ENCODE measurements around the gene DEXI.
"Not testable (repeated sequence)": the region's sequence is repeated elsewhere in the genome, so short reads cannot be mapped to it uniquely, and the experiment has no call there.

The DEXI gene

DNA sequence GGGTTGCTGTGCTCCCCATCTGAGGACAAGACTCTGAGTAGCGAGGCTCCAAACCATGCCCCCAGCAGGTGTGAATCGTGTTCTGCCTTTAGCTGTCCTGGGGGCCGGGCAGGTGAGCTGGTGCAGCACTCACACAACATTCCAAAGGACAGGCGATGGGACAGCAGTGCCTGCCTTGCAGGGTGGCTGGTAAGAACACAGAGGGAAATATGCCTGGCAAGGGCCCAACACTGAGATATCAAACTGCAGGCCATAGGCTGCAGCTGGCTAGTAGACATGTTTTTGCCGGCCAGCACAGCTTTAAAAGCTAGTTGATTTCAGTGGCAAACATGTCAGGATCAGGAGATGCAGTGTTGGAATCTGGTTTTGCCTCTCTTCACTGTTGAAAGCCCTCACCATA, 25.7 kb upstream of the DEXI start:
- no peak for DNase-seq

DNA sequence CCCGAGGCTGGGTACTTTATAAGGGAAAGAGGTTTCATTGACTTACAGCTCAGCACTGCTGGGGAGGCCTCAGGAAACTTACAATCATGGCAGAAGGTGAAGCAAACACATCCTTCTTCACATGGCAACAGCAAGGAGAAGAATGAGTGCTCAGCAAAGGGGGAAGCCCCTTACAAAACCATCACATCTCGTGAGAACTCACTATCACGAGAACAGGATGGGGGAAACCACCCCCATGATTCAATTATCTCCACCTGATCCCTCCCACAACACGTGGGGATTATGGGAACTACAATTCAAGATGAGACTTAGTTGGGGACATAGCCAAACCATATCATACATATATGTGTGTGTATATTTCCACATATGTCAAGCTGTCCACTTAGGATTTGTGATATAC, 24.3 kb upstream of the DEXI start:
- not testable (repeated sequence) for DNase-seq

DNA sequence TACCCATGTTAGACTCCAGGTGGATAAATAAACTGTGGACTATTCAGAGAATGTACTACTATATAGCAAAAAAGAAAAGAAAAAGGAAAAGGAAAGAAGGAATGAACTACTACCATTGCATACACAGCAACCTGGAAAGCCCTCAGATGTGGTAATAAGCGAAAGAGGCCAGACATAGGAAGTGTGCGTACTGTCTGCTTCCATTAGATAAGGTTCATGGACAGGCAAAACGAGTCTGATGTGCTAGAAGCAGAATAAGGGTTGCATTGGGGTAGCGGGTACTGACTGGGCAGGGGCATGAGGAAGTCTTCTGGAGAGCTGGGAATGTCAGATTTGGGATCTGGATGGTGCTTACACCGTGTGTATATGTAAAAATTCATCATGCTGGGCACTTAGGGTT, 23.9 kb upstream of the DEXI start:
- no peak for DNase-seq

DNA sequence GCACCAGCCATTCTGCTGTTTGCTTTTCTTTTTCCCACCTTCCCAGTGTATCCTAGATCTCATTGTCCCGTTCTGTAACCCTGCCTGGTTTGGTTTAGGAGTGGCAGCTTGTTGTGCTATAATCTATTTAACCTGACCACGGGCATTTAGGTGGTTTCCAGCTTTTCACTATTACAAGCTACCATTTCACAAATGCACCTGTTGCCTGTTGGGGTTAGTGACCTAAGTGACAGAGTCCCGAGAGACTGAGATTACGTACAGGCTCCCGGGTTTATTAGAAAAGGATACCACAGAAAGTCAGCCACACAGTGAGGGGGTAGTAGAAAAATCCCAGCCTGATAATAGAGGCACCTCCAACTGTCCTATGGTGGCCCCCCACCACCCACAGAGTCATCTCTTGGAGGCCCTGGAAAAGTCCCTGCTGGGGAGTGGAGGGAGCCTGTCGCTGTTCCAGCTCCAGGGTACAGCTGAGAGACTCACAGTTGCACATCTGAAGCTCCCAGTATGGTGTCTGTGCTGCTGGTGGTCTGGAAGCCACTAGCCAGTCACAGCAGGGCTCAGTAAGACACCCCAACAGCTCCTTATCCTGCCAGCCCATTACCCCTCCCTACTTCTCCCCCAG, 23.3 kb upstream of the DEXI start:
- DNase-seq = no peak

DNA sequence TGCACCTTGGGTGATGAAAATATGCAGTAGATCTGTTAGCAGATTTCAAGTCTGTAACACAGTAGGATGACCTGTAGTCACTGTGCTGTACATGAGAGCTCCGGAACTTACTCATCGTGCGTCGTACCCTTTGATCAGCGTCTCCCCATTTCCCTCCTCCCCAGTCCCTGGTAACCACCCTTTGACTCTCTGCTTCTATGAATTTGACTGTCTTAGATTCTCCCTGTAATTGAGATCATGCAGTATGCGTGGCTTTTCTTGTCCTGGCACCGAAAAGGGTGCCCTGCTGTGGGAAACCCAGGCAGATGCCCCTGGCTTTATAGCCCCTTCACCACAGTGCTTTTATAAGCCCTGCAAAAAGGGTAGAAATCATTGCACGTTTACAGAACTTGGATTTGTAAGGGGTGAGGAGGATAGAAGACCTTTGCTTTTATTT, 22.6 kb upstream of the DEXI start:
- DNase-seq = no peak

DNA sequence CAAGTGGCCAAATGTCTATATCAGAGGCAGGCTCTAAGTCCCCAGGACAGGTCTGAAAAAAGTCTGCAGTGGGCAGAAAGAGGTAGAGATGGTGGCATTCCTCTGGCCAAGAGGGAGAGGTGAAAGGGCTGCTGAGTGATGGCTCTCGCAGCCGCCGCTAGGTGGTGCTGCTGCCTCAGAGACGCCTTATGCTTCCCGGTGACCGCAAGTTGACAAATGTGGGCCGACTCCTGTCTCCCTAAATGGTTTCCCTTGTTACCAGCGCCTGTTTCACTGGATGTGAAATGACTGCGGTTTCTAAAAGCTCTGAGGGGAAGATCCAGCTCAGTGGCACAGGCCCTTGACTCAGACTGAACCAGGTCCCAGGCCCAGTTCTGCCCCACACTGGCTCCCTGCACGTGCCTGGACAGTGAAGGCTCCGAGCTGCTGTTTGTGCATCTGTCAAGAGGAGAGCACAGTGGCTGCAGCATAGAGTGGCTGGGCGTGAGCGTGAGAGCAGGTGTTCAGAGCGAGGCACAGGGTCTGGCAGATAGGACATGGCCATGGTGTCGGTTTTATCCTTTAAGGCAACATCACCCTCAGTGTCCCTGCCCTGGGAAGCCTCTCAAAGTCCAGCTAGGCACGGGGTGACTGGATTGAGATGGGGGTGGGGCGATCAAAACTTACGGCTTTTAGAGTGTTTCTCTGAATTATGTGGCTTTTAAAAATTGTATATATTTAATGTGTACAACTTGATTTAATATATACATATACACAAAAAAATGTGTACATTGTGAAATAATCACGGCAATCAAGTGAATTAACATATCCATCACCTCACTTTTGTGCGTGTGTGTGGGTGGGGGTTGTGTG, 22.0 kb upstream of the DEXI start:
- DNase-seq = peak; percentile 48

DNA sequence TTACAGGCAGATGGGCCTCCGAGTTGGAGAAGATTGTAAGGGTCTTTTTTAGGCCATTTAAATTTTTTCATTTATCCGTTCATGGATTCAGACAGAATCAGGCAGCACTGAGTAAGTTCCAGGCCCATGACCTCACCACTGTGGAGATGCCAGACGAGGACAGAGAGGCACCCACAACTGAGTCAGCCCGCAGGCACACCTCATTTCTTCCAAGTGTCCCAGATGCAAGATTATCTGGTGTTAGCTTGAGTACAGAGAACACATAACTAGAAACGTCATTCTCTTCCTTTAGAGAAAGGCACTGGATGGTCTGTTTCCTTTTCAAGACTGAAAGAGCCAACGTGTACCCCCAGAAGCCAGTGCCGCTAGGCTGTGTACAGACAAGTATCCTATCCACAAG, 19.0 kb upstream of the DEXI start:
- DNase-seq = no peak

DNA sequence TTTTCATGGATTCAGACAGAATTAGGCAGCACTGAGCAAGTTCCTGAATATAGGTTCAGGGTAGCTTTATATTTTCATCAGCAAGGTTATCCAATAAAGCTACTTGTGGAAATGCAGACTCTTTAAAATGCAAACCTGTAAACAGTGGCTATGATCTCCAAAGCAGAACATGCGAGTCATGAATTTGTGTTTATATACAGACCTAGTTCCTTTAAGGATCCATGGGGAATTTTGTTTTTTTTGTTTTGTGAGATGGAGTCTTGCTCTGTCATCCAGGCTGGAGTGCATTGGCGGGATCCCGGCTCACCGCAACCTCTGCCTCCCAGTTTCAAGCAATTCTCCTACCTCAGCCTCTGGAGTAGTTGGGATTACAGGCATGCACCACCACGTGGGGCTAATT, 16.9 kb upstream of the DEXI start:
- no peak for DNase-seq

DNA sequence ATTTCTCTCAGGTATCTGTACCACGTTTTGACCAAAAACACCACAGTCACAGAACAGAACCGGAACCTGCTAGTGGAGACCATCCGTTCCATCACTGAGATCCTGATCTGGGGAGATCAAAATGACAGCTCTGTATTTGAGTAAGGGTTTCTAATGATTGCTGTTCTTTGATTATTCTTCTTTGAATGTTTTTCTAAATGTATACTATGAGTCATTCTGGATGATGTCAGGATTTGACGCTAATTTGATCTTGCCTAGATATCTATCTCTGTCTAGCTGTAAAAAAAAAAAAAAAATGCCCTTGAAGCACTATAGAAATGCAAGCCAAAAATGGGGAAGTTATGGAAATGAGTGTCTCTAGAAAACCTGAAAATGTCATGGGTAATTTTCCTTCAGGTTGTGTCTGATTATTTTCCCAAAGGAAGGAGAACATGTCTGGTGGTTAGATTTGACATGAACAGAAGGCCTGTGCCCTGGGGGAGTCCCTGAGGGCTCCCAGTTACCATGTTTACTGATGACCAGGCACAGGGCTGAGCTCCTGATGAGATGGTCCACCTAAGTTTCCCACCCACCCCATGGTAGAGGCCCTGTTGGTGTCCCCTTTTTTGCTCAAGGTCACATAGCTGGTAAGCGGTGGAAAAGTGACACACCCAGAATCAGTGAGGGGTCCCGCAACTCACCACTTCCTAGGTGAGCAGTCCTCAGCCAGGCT, 15.7 kb upstream of the DEXI start:
- no peak for DNase-seq

DNA sequence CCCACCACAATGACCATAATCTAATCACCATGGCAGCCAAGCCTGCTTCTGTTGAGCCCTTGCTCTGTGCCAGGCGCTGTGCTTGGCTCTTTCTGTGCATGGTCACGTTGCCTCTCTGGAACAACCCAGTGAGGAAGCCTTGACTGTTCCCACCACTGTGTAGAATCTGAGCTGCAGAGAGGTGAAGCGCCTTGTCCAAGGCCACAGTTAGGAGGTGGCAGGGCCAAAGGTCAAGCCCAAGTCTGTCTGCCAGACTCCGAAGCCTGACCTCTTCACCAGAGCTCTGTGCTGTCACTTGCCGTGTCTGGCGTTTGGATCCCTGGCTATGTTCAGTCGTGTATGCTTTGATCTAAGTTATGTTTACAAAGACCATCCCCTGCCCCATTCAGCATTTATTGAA, 12.6 kb upstream of the DEXI start:
- DNase-seq = no peak

DNA sequence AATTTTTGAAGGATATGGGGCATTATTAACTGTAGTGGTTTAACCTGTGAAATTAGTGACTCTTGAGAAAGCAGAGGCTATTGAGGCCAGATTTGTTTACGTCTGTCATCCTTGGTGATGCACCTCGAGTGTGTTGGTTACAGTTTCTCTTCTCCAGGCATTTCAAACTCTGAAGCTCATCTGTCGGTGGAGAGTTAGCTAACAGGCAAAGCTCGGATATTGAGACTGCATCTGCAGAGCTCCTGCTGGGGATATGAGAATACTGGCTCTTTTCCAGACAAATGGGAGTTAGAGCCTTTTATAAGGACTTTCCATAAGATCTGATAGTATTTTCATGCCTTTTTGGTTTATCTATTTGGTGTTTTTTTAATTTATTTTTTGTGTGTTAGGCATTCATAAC, 8.8 kb upstream of the DEXI start:
- no peak for DNase-seq

DNA sequence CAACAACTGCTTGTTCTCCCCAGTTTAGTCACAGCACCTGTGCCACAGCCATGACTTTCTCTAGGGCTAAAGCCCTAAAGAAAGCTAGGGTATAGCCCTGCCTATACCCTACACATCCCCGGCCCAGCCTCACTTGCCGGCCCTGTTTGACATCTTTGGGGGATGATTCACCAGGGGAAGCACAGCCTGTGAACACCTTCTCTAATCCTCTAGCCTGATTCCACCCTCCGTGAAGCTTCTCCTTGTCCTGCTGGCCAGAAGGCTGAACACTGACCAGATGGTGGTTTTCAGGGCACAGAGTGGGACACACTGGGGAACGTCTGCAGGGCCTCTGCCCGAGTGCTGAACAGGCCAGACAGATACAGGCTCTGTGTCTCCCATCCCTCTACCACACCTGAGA, 8.1 kb upstream of the DEXI start:
- no peak for DNase-seq

DNA sequence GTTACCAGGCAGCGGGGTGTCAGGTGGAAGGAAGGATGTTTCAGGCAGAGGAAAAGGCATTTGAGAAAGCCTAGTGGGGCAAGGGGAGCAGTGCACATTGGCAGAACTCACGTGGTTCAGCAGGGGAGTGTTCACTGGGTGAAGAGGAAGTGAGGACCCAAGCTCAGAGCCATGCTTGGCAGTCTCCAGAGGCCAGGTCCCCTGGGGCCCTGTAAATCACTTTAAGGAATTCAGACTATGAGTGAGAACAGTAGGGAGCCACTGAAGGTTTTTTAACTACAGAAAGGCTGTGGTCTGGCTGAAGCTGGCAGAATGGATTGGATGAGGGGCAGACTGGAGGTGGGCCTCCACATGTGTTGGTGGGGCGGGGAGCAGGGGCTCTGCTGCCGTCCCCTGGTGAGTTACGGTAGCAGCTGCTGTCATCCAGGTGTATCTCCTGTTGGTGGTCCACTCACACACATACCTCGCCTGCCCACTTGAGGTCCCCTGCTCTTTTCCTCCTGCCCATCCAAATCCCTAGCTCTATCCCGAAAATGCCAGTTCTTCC, 7.2 kb upstream of the DEXI start:
- DNase-seq = no peak

DNA sequence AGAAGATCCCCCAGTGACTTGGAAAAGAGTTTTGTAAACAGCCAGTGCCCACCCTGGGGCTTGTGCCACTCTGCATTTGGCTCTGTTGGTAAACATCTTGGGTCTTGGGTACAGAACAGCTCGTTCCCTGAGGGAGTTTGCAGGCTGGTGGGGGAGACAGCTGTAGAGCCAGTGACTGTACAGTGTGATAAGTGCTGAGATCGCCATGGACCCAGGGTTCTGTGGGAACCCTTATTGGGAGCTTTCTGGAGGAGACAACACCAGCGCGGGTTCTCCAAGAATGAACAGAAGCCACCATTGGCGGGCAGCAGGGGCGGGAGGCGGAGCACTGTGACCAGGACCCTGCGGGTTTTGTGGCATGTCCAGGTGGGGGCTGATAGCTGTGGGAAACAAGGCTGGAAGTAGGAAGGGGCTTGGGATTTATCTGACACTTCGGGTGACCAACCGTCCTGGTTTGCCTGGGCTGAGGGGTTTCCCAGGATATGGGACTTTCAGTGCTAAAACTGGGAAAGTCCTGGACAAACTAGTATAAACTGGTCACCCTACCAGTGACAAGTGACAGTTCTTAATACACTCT, 5.0 kb upstream of the DEXI start:
- DNase-seq = no peak

DNA sequence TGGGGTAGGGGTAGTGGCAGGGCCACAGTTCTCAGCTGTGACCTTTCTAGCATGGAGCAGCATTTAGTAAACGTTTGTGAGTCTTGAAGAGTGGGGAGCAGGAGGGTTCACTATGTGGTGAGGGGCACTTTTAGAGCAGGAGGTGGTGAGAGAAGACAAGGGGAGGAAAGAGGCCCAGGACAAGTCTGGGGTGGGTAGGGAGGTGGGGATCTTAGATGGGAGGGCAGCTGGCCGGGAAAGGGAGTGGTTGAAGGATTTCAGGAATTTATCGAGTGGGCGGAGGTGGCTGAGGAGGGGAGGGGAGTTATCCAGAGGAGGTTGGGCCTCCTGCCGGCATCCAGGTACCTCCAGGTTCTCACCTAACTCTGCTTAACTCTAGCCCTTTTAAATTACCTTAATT, 4.0 kb upstream of the DEXI start:
- no peak for DNase-seq

DNA sequence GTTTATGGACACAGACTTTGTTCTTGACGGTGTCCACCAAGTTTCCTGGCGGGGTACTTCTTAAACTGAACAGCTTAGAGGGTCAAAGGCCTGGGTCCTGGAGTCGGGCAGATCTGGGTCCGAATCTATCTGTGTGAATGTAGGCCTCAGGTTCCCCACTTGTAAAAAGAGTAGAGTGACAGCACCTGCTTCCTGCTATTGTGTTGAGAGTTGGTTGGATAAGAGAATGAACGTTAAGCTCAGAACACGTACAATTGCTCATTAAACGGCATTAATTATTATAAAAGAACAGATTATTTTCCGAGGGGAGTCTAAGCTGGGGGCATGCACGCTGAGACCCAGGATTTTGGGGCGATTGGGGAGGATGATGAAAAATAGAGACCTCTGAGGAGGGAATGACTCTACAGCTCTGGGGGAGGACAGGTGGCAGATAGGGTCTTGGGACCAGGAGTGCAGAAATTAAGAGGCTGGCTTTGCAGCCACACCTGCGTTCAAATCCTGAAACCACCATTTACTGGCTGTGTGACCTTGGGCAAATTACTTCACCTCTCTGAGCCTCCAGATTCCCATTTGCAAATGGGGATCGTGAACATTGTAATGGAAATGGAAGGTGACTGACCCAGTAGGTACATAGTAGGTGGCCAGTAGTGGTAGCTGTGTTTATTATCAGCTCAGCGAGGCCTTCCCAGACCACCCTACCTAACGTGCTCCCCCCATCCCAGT, 3.0 kb upstream of the DEXI start:
- no peak for DNase-seq

DNA sequence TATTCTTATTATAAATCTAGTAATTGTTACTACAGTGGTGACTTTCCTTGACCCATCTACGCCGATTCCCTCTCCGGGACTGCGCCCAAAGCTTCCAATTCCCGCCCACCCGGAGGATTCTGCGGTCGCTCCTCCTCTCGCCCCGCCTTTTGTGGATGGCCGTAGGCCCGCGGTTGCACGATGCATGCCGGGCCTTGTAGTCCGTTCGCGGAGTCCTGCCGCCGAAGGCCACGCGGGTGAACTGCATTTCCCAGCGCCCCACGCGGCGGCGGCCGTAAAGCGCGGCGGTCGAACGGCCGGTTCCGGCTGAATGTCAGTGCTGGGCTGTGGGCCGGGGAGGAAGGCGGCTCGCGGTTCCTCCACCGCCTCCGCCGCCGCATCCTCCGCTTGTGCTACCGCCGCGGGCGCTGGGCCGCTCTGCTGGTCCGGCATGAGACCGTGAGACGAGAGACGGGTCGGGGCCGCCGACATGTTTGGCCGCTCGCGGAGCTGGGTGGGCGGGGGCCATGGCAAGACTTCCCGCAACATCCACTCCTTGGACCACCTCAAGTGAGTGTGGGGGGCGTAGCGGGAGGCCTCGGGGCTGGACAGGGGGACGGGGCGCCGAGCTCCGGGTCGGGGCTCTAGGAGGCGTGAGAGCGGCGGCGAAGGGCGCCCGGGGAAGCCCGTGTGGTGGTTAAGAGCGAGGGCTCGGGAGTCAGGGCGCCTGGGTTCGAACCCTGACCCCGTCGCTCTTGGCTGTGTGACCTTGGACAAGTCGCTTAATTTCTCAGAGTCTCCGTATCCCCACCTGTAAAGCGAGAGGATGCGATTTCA, 2.2 kb upstream of the DEXI start, which contains the start of gene CLEC16A:
Gene CLEC16A, plus strand, starts transcription at position 316 of the 816 bp plus-strand sequence. Its CDS starts 154 bp downstream, at position 470.
- DNase-seq = peak; percentile 94

DNA sequence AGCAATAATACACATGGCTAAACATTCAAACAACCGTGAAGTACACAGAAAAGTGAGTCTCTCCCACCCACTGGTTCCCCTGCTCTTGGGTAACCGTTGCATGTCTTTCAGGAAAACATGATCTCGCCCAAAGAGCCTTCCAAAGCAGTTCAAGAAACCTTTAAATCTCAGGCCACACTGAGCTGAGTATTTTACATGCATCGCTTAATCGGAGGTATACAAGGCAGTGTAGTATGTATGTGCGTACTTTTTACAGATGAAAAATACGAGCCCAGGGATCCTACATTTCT, 741 bp upstream of the DEXI start:
- DNase-seq = no peak

DNA sequence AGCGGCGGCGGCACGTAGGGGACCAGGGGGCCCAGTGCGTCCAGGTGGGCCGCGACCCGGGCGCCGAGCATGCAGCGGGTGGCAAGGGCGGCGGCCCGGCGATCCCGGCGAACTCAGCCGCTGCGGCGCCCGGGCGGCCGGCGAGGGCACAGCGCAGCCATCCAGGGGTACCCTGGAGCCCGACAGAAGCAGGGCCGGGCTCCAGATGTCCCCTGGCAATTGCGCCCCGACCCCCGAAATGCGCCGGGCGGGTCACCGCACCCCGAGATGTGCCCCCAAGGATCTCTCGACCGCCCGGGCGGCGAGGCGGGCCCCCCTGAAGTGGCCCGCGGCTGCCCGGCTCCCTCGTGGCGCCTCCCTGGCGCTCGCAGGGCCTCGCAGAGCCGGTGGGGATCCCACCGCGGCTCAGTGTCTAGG, 325 bp downstream of the DEXI start:
- not testable (repeated sequence) for DNase-seq

DNA sequence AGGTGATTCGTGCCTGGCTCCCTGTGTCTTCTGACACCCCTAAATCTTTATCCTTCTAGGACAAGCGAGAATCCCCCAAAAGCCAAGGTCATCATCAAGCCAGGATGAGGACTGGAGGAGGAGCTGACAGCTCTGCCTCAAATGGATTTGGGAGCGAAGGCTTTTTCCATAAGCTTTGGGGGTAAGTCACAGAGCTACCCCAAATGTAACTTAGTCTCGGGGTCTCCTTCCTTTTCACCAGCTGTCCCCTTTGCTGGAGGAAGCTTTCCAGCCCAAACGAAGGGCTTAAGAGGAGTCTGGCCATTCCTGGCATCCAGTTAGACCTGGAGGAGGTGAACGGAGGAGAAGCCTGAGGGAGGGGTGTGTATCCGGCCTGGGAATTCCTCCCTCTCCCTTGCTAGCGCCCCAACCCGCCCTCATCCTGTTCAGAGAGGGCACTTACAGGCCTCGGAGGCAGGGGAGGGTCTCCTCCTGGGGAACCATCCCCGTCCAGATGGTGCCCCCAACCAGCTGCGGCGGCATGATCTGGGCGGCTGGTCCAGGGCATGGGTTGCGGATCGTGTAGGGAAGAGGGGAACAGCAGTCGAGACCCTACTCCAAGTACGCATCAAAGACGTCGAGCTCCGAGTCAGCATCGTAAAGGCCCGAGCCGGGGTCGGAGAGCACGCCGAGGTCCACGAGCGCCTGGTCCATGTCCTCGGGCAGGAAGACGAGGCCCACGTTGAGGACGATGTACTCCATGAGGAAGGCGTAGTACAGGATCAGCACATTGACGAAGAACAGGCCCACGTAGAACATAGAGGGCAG, 938 bp downstream of the DEXI start:
- DNase-seq = no peak

DNA sequence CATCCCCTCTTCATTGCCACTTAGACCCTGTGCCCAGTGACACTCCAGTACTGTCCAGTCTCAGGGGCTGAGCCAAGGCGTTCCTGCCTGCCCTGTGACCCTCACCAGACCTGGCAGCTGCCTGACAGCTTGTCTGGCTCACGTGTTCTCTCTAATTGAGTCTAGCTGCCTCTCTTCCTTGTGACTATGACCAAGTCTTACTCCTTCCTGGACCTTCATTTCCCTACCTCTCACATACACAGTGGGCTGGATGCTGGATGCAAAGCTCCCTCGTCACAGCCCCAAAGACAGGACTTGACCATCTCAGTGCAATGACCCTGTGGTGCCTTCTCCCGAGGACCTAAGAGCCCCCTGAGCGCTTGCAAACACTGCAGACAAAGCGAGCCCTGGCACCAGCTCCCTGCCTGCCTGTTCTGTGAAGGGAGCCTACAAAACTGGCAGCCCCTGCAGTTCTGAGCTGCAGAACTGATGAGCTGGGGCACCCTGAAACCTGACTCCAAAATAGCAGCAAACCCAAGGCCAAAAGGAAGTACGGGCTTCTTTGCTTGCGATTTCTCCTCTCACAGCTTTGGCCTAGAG, 1.7 kb downstream of the DEXI start:
- no peak for DNase-seq
